ENCODE results near the gene NEMF.
"Not testable (repeated sequence)": the region's sequence is repeated elsewhere in the genome, so short reads cannot be mapped to it uniquely, and the experiment has no call there.

Gene NEMF

GRCh38 chr14:49879646-49880204, 27.1 kb upstream of the NEMF start:
- peak; percentile 51 for DNase-seq (ENCODE audit: low spot score)

DNA sequence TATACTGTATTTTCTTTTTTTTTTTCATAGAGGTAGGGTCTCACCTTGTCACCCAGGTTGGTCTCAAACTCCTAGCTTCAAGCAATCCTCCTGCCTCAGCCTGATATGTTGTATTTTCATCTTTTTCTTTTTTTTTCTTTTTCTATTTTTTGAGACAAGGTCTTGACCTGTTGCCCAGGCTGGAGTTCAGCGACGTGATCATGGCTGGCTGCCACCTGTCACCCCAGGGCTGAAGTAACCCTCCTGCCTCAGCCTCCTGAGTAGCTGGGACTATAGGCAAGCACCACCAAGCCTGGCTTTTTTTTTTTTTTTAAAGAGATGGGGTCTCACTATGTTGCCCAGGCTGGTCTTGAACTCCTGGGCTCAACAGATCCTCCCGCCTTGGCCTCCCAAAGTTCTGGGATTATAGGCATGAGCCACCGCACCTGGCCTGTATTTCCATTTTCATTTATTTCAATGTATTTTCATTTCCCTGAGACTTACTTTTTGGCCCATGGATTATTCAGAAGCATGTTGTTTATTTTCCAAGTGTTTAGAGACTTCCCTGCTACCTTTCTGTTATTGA, 24.1 kb upstream of the NEMF start:
- DNase-seq (ENCODE audit: low spot score), result no peak

DNA sequence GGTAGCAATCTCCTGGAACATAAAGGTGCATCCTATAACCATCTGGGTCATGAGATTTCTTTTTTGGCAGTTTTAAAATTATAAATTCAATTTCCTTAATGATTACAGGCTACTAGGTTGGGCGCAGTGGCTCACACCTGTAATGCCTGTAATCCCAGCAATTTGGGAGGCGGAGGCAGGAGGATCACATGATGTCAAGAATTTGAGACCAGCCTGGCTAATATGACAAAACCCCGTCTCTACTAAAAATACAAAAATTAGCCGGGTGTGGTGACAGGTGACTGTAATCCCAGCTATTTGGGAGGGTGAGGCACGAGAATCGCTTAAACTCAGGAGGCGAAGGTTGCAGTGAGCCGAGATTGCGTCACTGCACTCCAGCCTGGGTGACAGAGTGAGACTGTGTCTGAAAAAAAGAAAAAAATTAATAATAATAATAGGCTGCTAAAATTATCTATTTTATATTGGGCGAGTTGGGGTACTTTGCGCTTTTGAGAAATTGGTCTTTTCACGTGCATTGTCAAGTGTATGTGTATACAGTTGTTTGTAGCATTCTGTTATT, 23.1 kb upstream of the NEMF start:
- no peak for DNase-seq (ENCODE audit: low spot score)

GRCh38 chr14:49873548-49873947, 21.0 kb upstream of the NEMF start:
- not testable (repeated sequence) for DNase-seq (ENCODE audit: low spot score)

GRCh38 chr14:49870908-49871307, 18.3 kb upstream of the NEMF start:
- no peak for DNase-seq (ENCODE audit: low spot score)

DNA sequence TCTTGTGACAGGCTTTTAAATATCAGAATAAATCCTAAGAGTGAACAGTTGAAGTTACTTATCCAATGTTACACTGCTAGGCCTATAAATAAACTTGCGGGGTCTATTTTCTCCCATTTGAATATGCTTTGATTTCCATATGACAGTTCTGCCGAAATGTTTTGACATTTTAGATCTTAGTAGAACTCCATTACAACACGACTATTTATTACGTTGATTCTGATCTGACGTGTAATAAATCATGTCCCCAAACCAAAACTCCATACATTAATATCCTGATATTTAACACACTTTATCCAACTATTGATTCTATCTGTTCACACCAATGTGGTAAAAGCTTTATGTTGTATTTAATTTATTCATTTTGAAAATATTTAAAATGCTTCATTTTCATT, 16.1 kb upstream of the NEMF start:
- no peak for DNase-seq (ENCODE audit: low spot score)

- peak; percentile 96 for DNase-seq (ENCODE audit: low spot score)
These were observed 15.5 kb upstream of the NEMF start for GRCh38 chr14:49867831-49868719.

GRCh38 chr14:49865431-49865859, 12.9 kb upstream of the NEMF start:
- DNase-seq (ENCODE audit: low spot score), result peak; percentile 50

- DNase-seq (ENCODE audit: low spot score), result no peak
These were observed 11.1 kb upstream of the NEMF start for GRCh38 chr14:49863487-49864281.

DNA sequence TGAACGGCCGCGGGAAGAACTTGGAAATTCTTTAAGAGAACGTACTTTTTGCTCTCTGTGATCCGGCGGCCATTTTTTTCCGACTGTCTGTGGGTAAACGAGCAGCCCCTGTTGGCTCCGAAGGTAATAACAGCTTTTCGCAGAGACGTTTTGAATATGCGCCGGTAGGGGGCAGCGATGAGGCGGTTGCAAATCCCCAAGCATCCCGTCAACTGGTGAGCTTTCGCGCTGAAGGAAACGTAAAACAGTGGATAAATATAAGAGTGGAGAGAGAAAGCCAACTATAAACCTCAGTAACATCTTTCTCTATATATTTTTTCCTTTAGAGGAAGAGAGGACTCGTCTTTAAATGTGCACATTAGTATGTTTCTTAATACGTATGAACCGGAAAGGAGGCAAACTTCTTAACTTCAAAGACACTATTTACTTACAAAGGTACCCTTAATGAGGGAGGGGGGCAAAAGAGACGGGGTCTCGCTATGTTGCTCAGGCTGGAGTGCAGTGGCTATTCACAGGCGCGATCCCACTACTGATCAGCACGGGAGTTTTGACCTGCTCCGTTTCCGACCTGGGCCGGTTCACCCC, 9.6 kb upstream of the NEMF start:
- peak; percentile 62 for DNase-seq (ENCODE audit: low spot score)

DNA sequence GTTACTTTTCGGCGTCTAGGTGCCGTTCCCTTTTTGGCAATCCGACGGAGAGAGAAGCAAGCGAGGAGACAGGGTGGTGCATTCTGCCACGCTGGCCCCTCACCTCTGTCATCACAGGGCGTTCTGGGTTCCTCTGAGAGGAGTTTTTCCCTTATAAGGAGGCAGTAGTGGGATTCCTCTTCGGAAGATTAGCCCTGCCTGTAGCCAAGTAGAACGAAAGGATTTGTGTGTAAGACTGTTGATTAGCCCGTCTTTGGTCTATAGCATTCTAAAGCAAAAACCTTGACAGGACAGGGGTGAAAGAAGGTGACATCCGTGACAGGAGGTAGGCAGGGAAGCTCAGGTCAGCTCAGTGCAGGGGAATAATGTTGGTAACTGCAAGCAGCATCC, 9.1 kb upstream of the NEMF start:
- peak; percentile 67 for DNase-seq (ENCODE audit: low spot score)

DNA sequence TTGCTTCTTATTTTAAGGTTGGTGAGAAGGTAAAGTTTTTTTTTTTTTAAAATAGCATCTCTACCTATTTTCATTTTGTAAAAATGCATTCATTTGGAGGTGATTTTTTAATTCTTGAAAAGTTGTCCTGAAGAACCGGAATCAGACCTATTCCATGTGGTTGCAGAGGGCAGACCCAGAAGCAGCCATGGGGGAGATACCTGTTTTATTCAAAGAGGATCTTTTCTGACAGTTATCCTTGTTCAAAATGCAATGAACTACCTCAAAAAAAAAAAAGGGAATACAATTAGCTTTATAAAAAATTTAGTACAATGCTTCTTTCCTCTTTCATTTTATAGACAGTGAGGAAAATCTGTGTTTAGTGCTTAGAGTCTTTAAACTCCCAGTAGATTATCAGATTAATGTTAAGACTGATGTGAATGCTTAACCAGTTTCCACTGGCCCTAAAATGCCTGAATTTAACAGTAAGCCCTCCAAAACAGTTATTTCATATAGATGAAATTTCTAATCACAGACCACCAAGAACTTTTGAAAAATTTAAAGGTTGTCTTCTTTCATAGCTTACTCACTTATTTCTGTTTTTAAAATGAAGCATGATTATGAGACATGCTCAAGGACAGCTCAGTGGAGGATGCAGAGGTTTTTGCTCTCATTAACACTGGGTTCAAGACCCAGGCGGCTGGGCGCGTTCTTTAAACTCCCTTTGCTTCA, 8.6 kb upstream of the NEMF start:
- DNase-seq (ENCODE audit: low spot score), result no peak

DNA sequence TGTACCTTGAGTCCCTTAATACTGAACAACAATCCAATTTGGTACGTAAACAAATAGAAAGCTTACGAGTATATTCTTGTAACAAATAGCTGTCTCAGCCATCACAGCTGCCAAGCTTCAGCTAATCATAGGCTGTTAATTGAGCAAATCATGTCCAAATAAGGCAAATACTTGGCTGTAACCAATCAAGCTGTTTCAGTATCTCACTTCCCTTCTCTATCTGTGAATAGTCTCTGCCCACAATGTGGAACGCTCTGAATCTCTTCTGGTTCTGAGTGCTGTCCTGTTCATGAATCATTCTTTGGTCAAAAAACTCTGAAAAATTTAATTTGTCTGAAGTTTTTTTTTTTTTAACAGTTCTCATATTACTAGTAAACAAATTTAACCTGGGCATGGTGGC, 5.8 kb upstream of the NEMF start:
- DNase-seq (ENCODE audit: low spot score), result no peak

GRCh38 chr14:49857427-49858003, 4.9 kb upstream of the NEMF start:
- no peak for DNase-seq (ENCODE audit: low spot score)

DNA sequence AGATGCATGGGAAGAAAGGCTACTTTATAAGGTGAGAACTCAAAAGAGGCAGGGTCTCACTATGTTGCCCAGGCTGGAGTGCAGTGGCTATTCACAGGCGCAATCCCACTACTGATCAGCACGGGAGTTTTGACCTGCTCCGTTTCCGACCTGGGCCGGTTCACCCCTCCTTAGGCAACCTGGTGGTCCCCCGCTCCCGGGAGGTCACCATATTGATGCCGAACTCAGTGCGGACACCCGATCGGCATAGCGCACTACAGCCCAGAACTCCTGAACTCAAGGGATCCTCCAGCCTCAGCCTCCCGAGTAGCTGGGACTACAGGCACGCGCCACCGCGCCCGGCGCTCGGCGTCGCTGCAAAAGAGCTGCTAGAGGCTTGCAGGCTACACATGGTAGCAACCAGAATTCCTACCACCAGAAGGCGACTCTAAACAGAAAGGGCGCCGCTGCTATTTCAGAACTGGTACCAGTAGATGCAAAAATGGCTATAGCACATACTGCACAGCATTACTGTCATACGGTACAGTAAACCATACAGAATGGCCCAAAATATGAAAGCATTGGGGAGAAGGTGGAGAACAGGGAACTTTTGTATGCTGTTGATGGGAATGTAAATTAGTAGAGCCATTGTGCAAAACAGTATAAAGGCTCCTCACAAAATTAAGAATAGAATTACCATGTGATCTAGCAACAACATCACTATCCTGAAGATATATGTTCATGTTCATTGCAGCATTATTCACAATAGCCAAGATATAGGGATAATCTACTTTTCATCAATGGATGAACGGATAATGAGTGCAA, 1.2 kb upstream of the NEMF start:
- peak; percentile 66 for DNase-seq (ENCODE audit: low spot score)

DNA sequence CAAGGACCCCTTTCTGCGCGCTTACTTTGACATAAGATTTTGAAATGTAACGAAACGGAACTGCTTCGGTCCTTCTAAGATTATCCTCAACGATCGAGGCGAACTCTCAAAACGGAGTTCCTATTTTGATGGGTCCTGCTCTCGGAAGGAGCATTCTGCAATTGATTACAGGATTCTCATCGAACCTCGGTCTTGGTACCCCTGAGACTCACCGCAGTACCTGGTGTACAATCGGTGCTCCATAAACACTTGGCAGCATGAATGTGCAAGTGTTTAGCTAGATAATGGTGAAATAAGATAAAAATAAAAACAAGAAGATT, 530 bp upstream of the NEMF start:
- DNase-seq (ENCODE audit: low spot score), result no peak

- DNase-seq (ENCODE audit: low spot score), result peak; percentile 15
These were observed 775 bp downstream of the NEMF start for GRCh38 chr14:49851813-49852212.

DNA sequence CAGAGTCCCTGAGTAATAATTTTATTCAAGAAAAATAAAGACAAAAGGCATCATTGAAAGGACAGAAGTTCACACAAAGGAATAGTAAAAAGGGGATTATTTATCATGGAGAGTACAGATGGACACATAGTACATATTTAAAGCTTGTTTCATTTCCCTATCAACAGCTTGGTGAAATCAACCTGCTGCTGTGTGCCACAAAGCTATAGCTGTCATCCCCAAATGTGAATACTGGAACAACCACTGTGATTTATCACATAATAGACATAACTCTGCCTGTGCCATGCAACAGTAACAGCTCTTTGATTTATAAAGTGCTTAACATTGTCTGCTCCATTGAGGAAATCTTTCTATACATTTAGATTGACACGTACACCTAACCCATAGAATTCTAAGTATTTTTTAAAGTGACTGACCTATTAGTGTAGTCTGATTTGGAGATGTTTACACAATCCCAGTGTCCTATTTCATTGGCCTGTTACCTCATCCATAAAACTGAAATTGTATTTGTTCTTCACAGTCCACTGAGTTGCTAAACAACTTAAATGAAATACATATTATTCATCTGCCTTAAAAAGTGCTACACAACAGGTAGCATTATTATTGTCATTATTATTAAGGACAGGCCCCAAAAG, 3.3 kb downstream of the NEMF start:
- no peak for DNase-seq (ENCODE audit: low spot score)

GRCh38 chr14:49828640-49829039, 23.9 kb downstream of the NEMF start:
- DNase-seq (ENCODE audit: low spot score), result no peak

DNA sequence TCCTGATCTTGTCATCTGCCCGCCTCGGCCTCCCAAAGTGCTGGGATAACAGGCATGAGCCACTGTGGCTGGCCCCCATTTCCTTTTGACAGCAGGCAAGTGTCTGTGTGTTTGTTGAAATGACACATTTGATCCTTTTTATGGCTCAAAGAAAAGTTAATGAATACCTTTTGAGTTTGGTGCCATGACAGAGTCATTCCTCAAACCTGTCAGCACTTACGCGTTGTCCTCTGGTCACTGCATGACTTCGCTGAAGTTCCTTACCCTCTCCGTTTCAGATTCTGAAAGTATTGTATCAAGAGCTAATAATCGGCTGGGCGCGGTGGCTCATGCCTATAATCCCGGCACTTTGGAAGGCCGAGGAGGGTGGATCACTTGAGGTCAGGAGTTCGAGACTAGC, 32.4 kb downstream of the NEMF start:
- no peak for DNase-seq (ENCODE audit: low spot score)

Measured in GM03348 (cell line).